Stimulated activated effector memory CD8-positive, alpha-beta T cell treated with anti-CD3 and anti-CD28 coated beads, Interleukin-12 subunit alpha, Interleukin-12 subunit beta, amount 100 ng/mL, for 72 hours (primary cell): Measurements from ENCODE around the gene ALDH9A1.

Experiments
- ATAC-seq: fragments of 150-1000 bp; cut with Tn5 transposase; 2 replicates; pipeline ENCODE4 v1.10.0; 2021
- DNase-seq, 2 donors: peaks; one replicate each; pipeline ENCODE4 v3.0.0; 2021 to 2022; ENCODE audit warnings: low spot score in 2 of 2
- H3K27ac Mint-ChIP-seq: one replicate; pipeline ENCODE4 v1.8.0; 2022; ENCODE audit warnings: mild to moderate bottlenecking, mixed read lengths
- H3K36me3 Mint-ChIP-seq: one replicate; pipeline ENCODE4 v1.8.0; 2022; ENCODE audit warnings: mild to moderate bottlenecking, mixed read lengths
- H3K4me1 Mint-ChIP-seq: one replicate; pipeline ENCODE4 v1.8.0; 2022; ENCODE audit warnings: mixed read lengths
- H3K4me3 Mint-ChIP-seq: one replicate; pipeline ENCODE4 v1.8.0; 2022; ENCODE audit warnings: mild to moderate bottlenecking, mixed read lengths
- H3K9me3 Mint-ChIP-seq: one replicate; pipeline ENCODE4 v1.8.0; 2022; ENCODE audit warnings: mixed read lengths

ALDH9A1 gene

DNA sequence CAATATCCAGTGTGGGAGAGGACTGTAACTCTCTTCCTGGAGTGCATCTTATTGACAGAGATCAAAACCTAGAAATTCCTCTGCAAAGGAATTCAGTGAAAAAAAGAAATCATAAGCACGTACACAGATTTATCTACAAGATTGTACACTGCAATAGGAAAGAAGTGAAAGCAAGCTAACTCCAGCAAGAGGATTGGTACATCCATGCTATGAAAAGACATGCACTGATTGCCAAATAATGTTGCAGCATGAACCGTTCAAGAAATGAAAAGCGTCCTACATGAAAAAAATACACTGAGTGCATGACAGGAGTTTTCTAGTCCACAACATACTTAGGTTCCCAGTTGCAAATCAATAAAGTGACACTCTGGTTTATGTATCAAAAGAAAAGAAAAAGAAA lies 69.2 kb downstream of the ALDH9A1 start:
- no peak overlapping the region for H3K4me3 Mint-ChIP-seq
- peaks cover 1% of the 10 kb centered on the region for H3K36me3 Mint-ChIP-seq
- ATAC-seq: no peak
- no peaks in the 10 kb centered on the region for H3K9me3 Mint-ChIP-seq
- H3K27ac Mint-ChIP-seq: no peak overlapping the region
- peaks cover 11% of the 10 kb centered on the region for H3K4me1 Mint-ChIP-seq
- DNase-seq: no peak

DNA sequence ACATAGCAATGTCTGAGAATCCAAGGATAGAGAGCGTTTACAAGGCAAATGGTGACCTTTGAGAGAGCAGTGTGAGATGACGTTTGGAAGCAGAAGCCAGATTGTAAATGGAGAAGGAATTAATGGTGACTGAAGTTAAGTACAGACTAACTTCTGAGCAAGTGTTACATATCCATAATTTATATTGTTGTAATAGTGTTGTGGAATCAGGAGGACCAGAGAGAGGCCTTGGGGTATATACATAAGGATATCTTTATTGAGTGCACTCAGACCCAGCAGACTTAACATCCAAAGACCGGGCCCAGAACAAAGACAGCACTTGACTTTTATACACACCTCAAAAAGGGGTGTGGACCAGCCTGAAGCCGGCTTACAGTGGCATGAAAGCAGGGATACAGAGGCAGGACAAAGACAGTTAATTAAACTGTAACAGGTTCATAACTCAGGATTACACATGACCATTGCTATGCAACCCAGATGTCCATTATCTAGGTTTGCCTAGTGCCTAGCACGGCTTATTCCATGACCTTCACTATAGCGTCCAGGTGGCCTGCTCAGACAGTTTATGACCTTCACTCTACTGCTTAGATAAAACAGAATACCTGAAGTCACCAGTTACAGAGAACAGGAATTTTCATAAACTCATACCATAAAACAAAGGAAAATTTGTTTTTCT lies 70.1 kb downstream of the ALDH9A1 start:
- H3K36me3 Mint-ChIP-seq: no peaks in the 10 kb centered on the region
- no peak overlapping the region for H3K27ac Mint-ChIP-seq
- H3K4me3 Mint-ChIP-seq: no peak overlapping the region
- ATAC-seq (no peak), DNase-seq (no peak)
- H3K4me1 Mint-ChIP-seq: peaks cover 5% of the 10 kb centered on the region
- no peaks in the 10 kb centered on the region for H3K9me3 Mint-ChIP-seq

DNA sequence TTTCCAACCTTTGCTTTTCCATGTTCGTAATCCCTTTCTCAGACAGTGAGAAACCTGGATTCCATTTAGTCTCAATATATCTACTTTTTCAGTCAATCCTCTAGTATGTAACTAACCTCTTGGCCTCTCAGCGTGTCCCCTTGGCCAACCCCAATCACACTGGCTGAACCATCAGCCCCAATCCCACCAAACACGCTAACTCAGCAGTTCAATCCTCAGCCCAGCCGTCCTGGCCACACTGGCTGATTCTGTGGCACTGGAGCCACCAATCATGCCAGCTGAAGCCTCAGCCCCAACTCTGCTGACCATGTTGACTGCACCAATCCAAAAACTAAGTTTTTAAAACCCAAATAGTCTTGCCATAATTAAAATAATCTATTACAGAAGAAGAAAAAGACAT lies 73.9 kb downstream of the ALDH9A1 start:
- DNase-seq (no peak), ATAC-seq (no peak)
- Mint-ChIP-seq H3K4me3 (no peak overlapping the region), H3K36me3 (no peaks in the 10 kb centered on the region), H3K9me3 (no peaks in the 10 kb centered on the region), H3K4me1 (no peaks in the 10 kb centered on the region), H3K27ac (no peak overlapping the region)

- no peak for ATAC-seq
- no peak overlapping the region for H3K27ac Mint-ChIP-seq
Observed at GRCh38 chr1:165623624-165624023, 74.7 kb downstream of the ALDH9A1 start.

GRCh38 chr1:165619647-165620151 lies 78.7 kb downstream of the ALDH9A1 start:
- ATAC-seq: no peak
- no peak overlapping the region for H3K4me3 Mint-ChIP-seq
- no peaks in the 10 kb centered on the region for H3K9me3 Mint-ChIP-seq

More at GRCh38 chr1:165623624-165624023, 74.7 kb downstream of the ALDH9A1 start:
- Mint-ChIP-seq H3K4me3 (no peak overlapping the region), H3K9me3 (no peaks in the 10 kb centered on the region), H3K4me1 (no peaks in the 10 kb centered on the region), H3K36me3 (no peaks in the 10 kb centered on the region)
- no peak for DNase-seq

DNA sequence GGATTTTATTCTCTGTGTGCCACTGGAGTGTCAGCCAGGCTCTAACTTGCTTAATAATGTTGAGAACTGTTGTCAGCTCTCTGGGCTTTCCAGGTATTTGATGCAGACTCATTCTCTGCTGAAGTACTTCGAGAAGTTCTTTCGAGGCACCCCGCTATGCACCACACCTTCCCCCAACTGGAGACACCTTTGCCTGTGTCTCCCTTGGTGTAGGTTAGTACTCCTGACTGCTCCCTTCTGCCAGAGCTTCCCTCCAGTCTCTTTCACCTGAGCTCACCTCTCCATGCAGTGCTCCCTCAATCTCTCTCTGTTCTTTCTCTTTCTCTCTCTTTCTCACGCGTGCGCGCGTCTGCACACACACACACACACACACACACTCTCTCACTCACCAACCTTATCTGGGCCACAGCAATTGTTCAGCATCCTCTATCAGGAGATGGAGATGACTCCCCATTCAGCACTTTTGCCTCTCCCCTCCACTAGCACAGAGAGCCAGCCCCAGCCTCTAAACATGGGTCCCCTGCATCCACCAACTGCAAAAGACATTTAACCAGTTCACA lies 81.3 kb downstream of the ALDH9A1 start:
- Mint-ChIP-seq H3K4me3 (no peak overlapping the region), H3K36me3 (no peaks in the 10 kb centered on the region), H3K9me3 (peaks cover 4% of the 10 kb centered on the region), H3K27ac (no peak overlapping the region), H3K4me1 (no peaks in the 10 kb centered on the region)
- ATAC-seq (no peak), DNase-seq (peak in 1 of 2 donors; percentile 32)

More at GRCh38 chr1:165619647-165620151, 78.7 kb downstream of the ALDH9A1 start:
- no peak for DNase-seq
- Mint-ChIP-seq H3K4me1 (no peaks in the 10 kb centered on the region), H3K36me3 (no peaks in the 10 kb centered on the region), H3K27ac (no peak overlapping the region)

DNA sequence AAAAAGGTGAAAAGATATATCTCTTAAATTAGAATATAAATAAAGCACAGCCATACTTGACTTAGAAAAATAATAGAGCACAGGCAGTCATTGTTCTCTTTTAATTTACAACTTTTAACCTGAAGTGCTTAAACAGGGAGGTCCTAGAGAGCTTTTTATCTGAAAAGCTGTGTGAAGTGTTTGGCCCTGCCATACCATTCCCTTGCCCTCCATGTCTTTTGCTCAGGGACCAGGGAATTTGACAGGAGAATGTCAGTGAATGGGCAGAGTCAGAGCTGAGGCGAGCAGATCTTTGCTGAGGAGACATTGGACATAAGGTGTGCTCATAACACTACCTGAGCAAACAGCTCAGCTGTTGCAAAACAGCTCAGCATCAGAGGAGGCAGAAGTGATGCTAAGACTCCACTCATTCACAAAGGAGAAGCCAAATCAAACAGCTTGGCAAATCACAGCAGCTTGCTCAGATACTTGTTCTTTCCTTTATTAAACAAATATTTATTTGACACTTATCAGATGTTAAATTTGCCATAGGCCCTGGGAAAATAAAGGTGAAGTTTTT lies 82.2 kb downstream of the ALDH9A1 start:
- DNase-seq (no peak), ATAC-seq (no peak)
- Mint-ChIP-seq H3K4me1 (no peaks in the 10 kb centered on the region), H3K9me3 (peaks cover 4% of the 10 kb centered on the region), H3K4me3 (no peak overlapping the region), H3K27ac (no peak overlapping the region), H3K36me3 (no peaks in the 10 kb centered on the region)
